HG03354 (cell line): ENCODE measurements around the gene COG1.

ENCODE experiments used
- ATAC-seq: cut with Tn5 transposase; IDR thresholded peaks from one replicate; pipeline ENCODE4 v1.9.1; 2021; ENCODE audit warnings: mild to moderate bottlenecking; ENCODE audit not compliant: unreplicated experiment, poor library complexity, severe bottlenecking

The COG1 gene

GRCh38 chr17:73255671-73256181, 62.9 kb downstream of the COG1 start:
- peak; percentile 73 for ATAC-seq

GRCh38 chr17:73256220-73256619, 63.4 kb downstream of the COG1 start:
- ATAC-seq, result no peak

GRCh38 chr17:73257516-73257915, 64.7 kb downstream of the COG1 start:
- no peak for ATAC-seq
